Limb (tissue), 2 donors: ENCODE measurements around the gene CHERP.
A peak's percentile ranks its signal among the peaks of the same experiment; 100 is the strongest.
"Not testable (repeated sequence)": the region's sequence is repeated elsewhere in the genome, so short reads cannot be mapped to it uniquely, and the experiment has no call there.

Source experiments
- DNase-seq, 2 donors: peaks; one replicate each; pipeline ENCODE4 v3.0.0-alpha.2; 2016; ENCODE audit errors: extremely low spot score in 2 of 2

Gene CHERP

GRCh38 chr19:16520986-16521624, 21.1 kb downstream of the CHERP start:
- no peak for DNase-seq

GRCh38 chr19:16520074-16520973, 21.9 kb downstream of the CHERP start:
- no peak for DNase-seq

- DNase-seq: no peak
Measured at GRCh38 chr19:16519230-16519687, 23.0 kb downstream of the CHERP start.

- no peak for DNase-seq
Measured at GRCh38 chr19:16518483-16519229, 23.6 kb downstream of the CHERP start.

- DNase-seq: no peak
Measured at GRCh38 chr19:16518061-16518460, 24.2 kb downstream of the CHERP start.

GRCh38 chr19:16516923-16517610, 25.2 kb downstream of the CHERP start:
- DNase-seq: no peak

- DNase-seq: no peak
Measured at GRCh38 chr19:16516381-16516780, 25.9 kb downstream of the CHERP start.

- DNase-seq: no peak
Measured at GRCh38 chr19:16514383-16515019, 27.7 kb downstream of the CHERP start.

- not testable (repeated sequence) for DNase-seq
Measured at GRCh38 chr19:16512611-16513010, 29.6 kb downstream of the CHERP start.

GRCh38 chr19:16509141-16510061, 32.8 kb downstream of the CHERP start:
- DNase-seq: peak; percentile 7 to 55

GRCh38 chr19:16508546-16508945, 33.7 kb downstream of the CHERP start:
- no peak for DNase-seq

GRCh38 chr19:16506961-16507360, 35.3 kb downstream of the CHERP start:
- DNase-seq: no peak

GRCh38 chr19:16506161-16506560, 36.1 kb downstream of the CHERP start:
- DNase-seq: not testable (repeated sequence)

GRCh38 chr19:16504271-16504670, 38.0 kb downstream of the CHERP start:
- DNase-seq: no peak

GRCh38 chr19:16497837-16498236, 44.4 kb downstream of the CHERP start:
- DNase-seq: no peak

GRCh38 chr19:16497042-16497441, 45.2 kb downstream of the CHERP start:
- no peak for DNase-seq

GRCh38 chr19:16496613-16496983, 45.6 kb downstream of the CHERP start:
- no peak for DNase-seq

GRCh38 chr19:16495982-16496612, 46.1 kb downstream of the CHERP start, which contains the start of the genes C19orf44 and CALR3:
Gene C19orf44 (plus strand): TSS chr19:16496394. CDS start chr19:16500793, 4,399 bp downstream.
Gene CALR3 (minus strand): TSS chr19:16496167. CDS start chr19:16496129, 38 bp downstream.
- DNase-seq: peak; percentile 98 to 99

GRCh38 chr19:16486476-16486875, 55.8 kb downstream of the CHERP start:
- not testable (repeated sequence) for DNase-seq
